ENCODE results near the gene ZNF133.

ZNF133 gene

GRCh38 chr20:18255526-18255925 is 32.8 kb upstream of the ZNF133 start:
- no peak for TF ChIP-seq CTCF (IDR thresholded peaks at IDR 0.05; ENCODE audit: low read depth, low read length, missing control alignments)
- no peak overlapping the region for H3K4me3 ChIP-seq (ENCODE audit: low read depth, low read length)
- in situ Hi-C loops (cut with HindIII; ENCODE audit: low sequenced_read_pairs), result no loop called here
- DNase-seq (ENCODE audit: low read depth), result no peak

GRCh38 chr20:18256440-18257090 is 31.8 kb upstream of the ZNF133 start:
- no peak for TF ChIP-seq CTCF (IDR thresholded peaks at IDR 0.05; ENCODE audit: low read depth, low read length, missing control alignments)
- no peak overlapping the region for H3K4me3 ChIP-seq (ENCODE audit: low read depth, low read length)
- no peak for DNase-seq (ENCODE audit: low read depth)
- in situ Hi-C loops (cut with HindIII; ENCODE audit: low sequenced_read_pairs), result no loop called here

- no peak for TF ChIP-seq CTCF (IDR thresholded peaks at IDR 0.05; ENCODE audit: low read depth, low read length, missing control alignments)
- DNase-seq (ENCODE audit: low read depth), result no peak
- H3K4me3 ChIP-seq (ENCODE audit: low read depth, low read length), result no peak overlapping the region
- in situ Hi-C loops (cut with HindIII; ENCODE audit: low sequenced_read_pairs), result no loop called here
These were observed 30.0 kb upstream of the ZNF133 start for GRCh38 chr20:18258126-18258860.

GRCh38 chr20:18259730-18260129 is 28.6 kb upstream of the ZNF133 start:
- in situ Hi-C loops (cut with HindIII; ENCODE audit: low sequenced_read_pairs), result no loop called here
- TF ChIP-seq CTCF (IDR thresholded peaks at IDR 0.05; ENCODE audit: low read depth, low read length, missing control alignments), result no peak
- DNase-seq (ENCODE audit: low read depth), result no peak
- no peak overlapping the region for H3K4me3 ChIP-seq (ENCODE audit: low read depth, low read length)

- no peak for TF ChIP-seq CTCF (IDR thresholded peaks at IDR 0.05; ENCODE audit: low read depth, low read length, missing control alignments)
- in situ Hi-C loops (cut with HindIII; ENCODE audit: low sequenced_read_pairs), result no loop called here
- H3K4me3 ChIP-seq (ENCODE audit: low read depth, low read length), result no peak overlapping the region
- peak; percentile 22 for DNase-seq (ENCODE audit: low read depth)
These were observed 24.6 kb upstream of the ZNF133 start for GRCh38 chr20:18263723-18264122.

- in situ Hi-C loops (cut with HindIII; ENCODE audit: low sequenced_read_pairs), result no loop called here
- DNase-seq (ENCODE audit: low read depth), result no peak
- no peak for TF ChIP-seq CTCF (IDR thresholded peaks at IDR 0.05; ENCODE audit: low read depth, low read length, missing control alignments)
- H3K4me3 ChIP-seq (ENCODE audit: low read depth, low read length), result no peak overlapping the region
These were observed 22.9 kb upstream of the ZNF133 start for GRCh38 chr20:18265441-18265840.

All from astrocyte of the cerebellum (primary cell).